K562 (cell line): ENCODE data around the gene CCDC13. TPM values are rescaled to one million over a fixed set of nuclear protein-coding genes. Genes with fewer than 3 reads are reported as not detected.

Source experiments
- ATAC-seq: fragments of 200-7000 bp; cut with Tn5 transposase; 3 replicates; pipeline ENCODE4 v1.9.1; 2020; ENCODE audit warnings: moderate library complexity
- BruUV-seq: library from RNA; stranded (reverse); fragments of 400-500 nt; replicated peaks from 2 replicates; lab custom pipeline; 2021; lab: Mats Ljungman, UMichigan
- CTCF ChIA-PET: fragments of 300-600 bp; formaldehyde crosslinking; extraction: SDS; loops from one replicate; lab custom pipeline; 2021; ENCODE audit warnings: low intra/inter-chr PET ratio; lab: Yijun Ruan, JAX
- POLR2A ChIA-PET: fragments of 300-600, 350-650 bp; sonication (Branson Sonifier 250); formaldehyde crosslinking; extraction: SDS; loops from one replicate; lab custom pipeline; 2021; ENCODE audit warnings: antibody characterized with exemption, inconsistent platforms; lab: Yijun Ruan, JAX
- DNase-seq, 4 experiments: peaks; one replicate each; pipeline versions ENCODE4 v3.0.0 to v3.0.0-alpha.2; 2011 to 2018; ENCODE audit warnings: low spot score in 3 of 4, mixed read lengths in 3 of 4; ENCODE audit errors: extremely low read depth in 1 of 4
- FAIRE-seq: peaks from 2 replicates; lab custom pipeline; 2011; peaks lifted over from hg19 to GRCh38; lab: Jason Lieb, UNC
- H2AFZ ChIP-seq: 2 replicates; pipeline ENCODE4 v1.6.0; 2011; ENCODE audit warnings: low read depth, low read length, control low read depth, inconsistent platforms
- H3K27ac ChIP-seq: fragments of 200-600 bp; 3 replicates; pipeline ENCODE4 v1.8.0; 2011; ENCODE audit warnings: low read depth, mild to moderate bottlenecking, control low read depth, inconsistent platforms, low read length, moderate library complexity, mixed read lengths; ENCODE audit errors: extremely low read depth
- H3K27me3 ChIP-seq, 2 experiments: fragments of 300-600 bp in 1 of 2; 2 replicates in 1 of 2; 3 replicates in 1 of 2; pipeline versions ENCODE4 v1.6.0 to v1.8.0; 2011; ENCODE audit warnings: inconsistent platforms in 2 of 2, low read length in 2 of 2, mild to moderate bottlenecking in 1 of 2, mixed read lengths in 1 of 2, moderate library complexity in 1 of 2; ENCODE audit not compliant: control insufficient read depth in 2 of 2, insufficient read depth in 2 of 2
- H3K36me3 ChIP-seq: fragments of 300-600 bp; 3 replicates; pipeline ENCODE4 v1.8.0; 2011; ENCODE audit warnings: mild to moderate bottlenecking, low read length, inconsistent platforms; ENCODE audit not compliant: control insufficient read depth, insufficient read depth
- H3K4me1 ChIP-seq, 2 experiments: fragments of 200-600 bp in 1 of 2; replicated peaks in 1 of 2; 2 replicates in 1 of 2; 3 replicates in 1 of 2; pipeline versions ENCODE4 v1.5.1 to v1.8.0; 2011; ENCODE audit warnings: inconsistent platforms in 2 of 2, low read length in 2 of 2, mild to moderate bottlenecking in 1 of 2, mixed read lengths in 1 of 2, moderate library complexity in 1 of 2; ENCODE audit not compliant: control insufficient read depth in 2 of 2, insufficient read depth in 2 of 2
- H3K4me2 ChIP-seq: 2 replicates; pipeline ENCODE4 v1.6.1; 2011; ENCODE audit warnings: low read length, control low read depth, inconsistent platforms, mixed read lengths; ENCODE audit not compliant: insufficient read depth
- H3K4me3 ChIP-seq: fragments of 200-600 bp; sonication (generic), shearing (Covaris generic); 2 replicates; pipeline ENCODE4 v1.5.1; 2016; ENCODE audit warnings: control low read depth, inconsistent platforms
- H3K79me2 ChIP-seq: fragments of 200-600 bp; 3 replicates; pipeline ENCODE4 v1.8.0; 2011; ENCODE audit warnings: low read length, inconsistent platforms; ENCODE audit not compliant: control insufficient read depth, insufficient read depth
- H3K9ac ChIP-seq, 2 experiments: 2 replicates each; pipeline versions ENCODE4 v1.6.0 to v1.6.1; 2011; ENCODE audit warnings: low read depth in 2 of 2, low read length in 2 of 2, control low read depth in 1 of 2, inconsistent platforms in 1 of 2, mild to moderate bottlenecking in 1 of 2, mixed read lengths in 1 of 2; ENCODE audit not compliant: insufficient read depth in 1 of 2
- H3K9me1 ChIP-seq: one replicate; pipeline ENCODE4 v1.6.0; 2011; ENCODE audit warnings: inconsistent platforms, mild to moderate bottlenecking, low read length, moderate library complexity; ENCODE audit not compliant: control insufficient read depth, insufficient read depth
- H3K9me3 ChIP-seq: replicated peaks from 2 replicates; pipeline ENCODE4 v1.5.1; 2011; ENCODE audit warnings: low read depth, low read length, inconsistent platforms; ENCODE audit not compliant: control insufficient read depth, insufficient read depth
- H4K20me1 ChIP-seq: replicated peaks from 2 replicates; pipeline ENCODE4 v1.6.1; 2011; ENCODE audit warnings: low read length, inconsistent platforms, mixed read lengths; ENCODE audit not compliant: control insufficient read depth, insufficient read depth
- BCL6 ChIP-seq: fragments of 250-450 bp; sonication (Bioruptor Pico); IDR thresholded peaks from 2 replicates; pipeline ENCODE4 v1.4.0; 2020
- CREBBP ChIP-seq: IDR thresholded peaks from one replicate; pipeline ENCODE4 v1.6.1; 2012; ENCODE audit warnings: low read depth, mild to moderate bottlenecking, control low read depth, inconsistent platforms, low read length
- CTBP1 ChIP-seq: fragments of 450-650 bp; IDR thresholded peaks from 2 replicates; pipeline ENCODE4 v1.6.1; 2016; ENCODE audit warnings: borderline replicate concordance
- HOXB6 ChIP-seq: fragments of 250-450 bp; sonication (Bioruptor Pico); IDR thresholded peaks from 2 replicates; pipeline ENCODE4 v1.5.1; 2022; ENCODE audit warnings: mild to moderate bottlenecking, borderline replicate concordance
- KDM4B ChIP-seq, 2 experiments: fragments of 450-650 bp in 1 of 2; sonication (generic) in 1 of 2; IDR thresholded peaks; 2 replicates each; pipeline ENCODE4 v1.6.1; 2016 to 2017; ENCODE audit warnings: borderline replicate concordance in 2 of 2, antibody characterized with exemption in 1 of 2, low read depth in 1 of 2, mild to moderate bottlenecking in 1 of 2
- KHSRP ChIP-seq: fragments of 450-650 bp; IDR thresholded peaks from 2 replicates; pipeline ENCODE4 v1.6.1; 2017
- NFRKB ChIP-seq: fragments of 450-650 bp; IDR thresholded peaks from 2 replicates; pipeline ENCODE4 v1.6.1; 2016; ENCODE audit warnings: low read depth
- RFX1 ChIP-seq: fragments of 450-650 bp; IDR thresholded peaks from 2 replicates; pipeline ENCODE4 v1.6.1; 2016; ENCODE audit warnings: mild to moderate bottlenecking, moderate library complexity
- SAFB2 ChIP-seq: fragments of 200-400 bp; formaldehyde crosslinking; IDR thresholded peaks from 2 replicates; pipeline ENCODE4 v1.6.1; 2018; ENCODE audit warnings: borderline replicate concordance, low read length, low read depth, moderate library complexity; ENCODE audit not compliant: severe bottlenecking
- ZNF143 ChIP-seq: sonication (generic); formaldehyde crosslinking; IDR thresholded peaks from 2 replicates; pipeline ENCODE4 v1.9.0; 2022; ENCODE audit warnings: mild to moderate bottlenecking, missing genetic modification reagents
- ZNF263 ChIP-seq: sonication (generic); formaldehyde crosslinking; IDR thresholded peaks from 2 replicates; pipeline ENCODE4 v1.8.0; 2022; ENCODE audit warnings: mild to moderate bottlenecking, missing genetic modification reagents, borderline replicate concordance
- ZNF408 ChIP-seq: fragments of 250-450 bp; sonication (Bioruptor Pico); IDR thresholded peaks from 2 replicates; pipeline ENCODE4 v1.4.0; 2020; ENCODE audit warnings: low read depth, mild to moderate bottlenecking, moderate library complexity
- ZNF778 ChIP-seq: fragments of 450-650 bp; formaldehyde crosslinking; IDR thresholded peaks from 2 replicates; pipeline ENCODE4 v1.4.0; 2020; ENCODE audit warnings: mild to moderate bottlenecking, moderate library complexity
- ZNF780A ChIP-seq: fragments of 250-450 bp; sonication (Bioruptor Pico); IDR thresholded peaks from 2 replicates; pipeline ENCODE4 v1.5.0; 2021; ENCODE audit warnings: mild to moderate bottlenecking
- ZNF830 ChIP-seq: fragments of 250-450 bp; sonication (Bioruptor Pico); IDR thresholded peaks from 2 replicates; pipeline ENCODE4 v1.5.0; 2021; ENCODE audit warnings: mild to moderate bottlenecking
- WGBS: fragments of 100-300 bp; shearing (Covaris generic); methylation state at CpG from one replicate; pipeline ENCODE4 v1.1.6; 2016; ENCODE audit warnings: low coverage, mixed read lengths; ENCODE audit not compliant: insufficient coverage; ENCODE audit errors: missing lambda C conversion rate; 5-methylcytosine and 5-hydroxymethylcytosine counted together
- in situ Hi-C: fragments of 300-500 bp; cut with MboI; formaldehyde crosslinking; loops from 4 replicates; pipeline ENCODE4 v1.15.0; 2018; ENCODE audit warnings: inconsistent platforms, mixed read lengths
- intact Hi-C: fragments of 100-400 bp; cut with micrococcal nuclease; formaldehyde crosslinking; loops from 2 replicates; pipeline ENCODE4 v1.14.2; 2022
- polyA plus RNA-seq, 8 experiments: library from polyadenylated mRNA; depleted of rRNA in 4 of 8; stranded (reverse) in 5 of 8; unstranded in 3 of 8; fragments of >200 nt; fragmentation: Nextera tagmentation in 2 of 8; fragmentation: Illumina TruSeq in 1 of 8; extraction: Ambion mirVana in 2 of 8; extraction: Trizol in 1 of 8; gene quantifications; 2 replicates each; pipeline versions ENCODE4 v1.2.1 to v1.2.3, GENCODE V29; 2011 to 2014; ENCODE audit warnings: inconsistent platforms in 1 of 8, missing spikeins in 1 of 8
- total RNA-seq, 7 experiments: library from RNA; depleted of rRNA in 6 of 7; stranded (reverse); fragments of >200 nt in 6 of 7; fragmentation: Illumina TruSeq in 2 of 7; extraction: Trizol in 2 of 7; gene quantifications; 2 replicates each; pipeline versions ENCODE4 v1.2.1 to v1.2.3, GENCODE V29; 2011 to 2021; ENCODE audit warnings: low replicate concordance in 1 of 7
- TF ChIP-seq, protein P1 (sequence below): fragments of 450-650 bp; IDR thresholded peaks from 2 replicates; pipeline ENCODE4 v1.6.1; 2016; ENCODE audit warnings: low read depth

Gene CCDC13
- total and polyA plus RNA-seq, 9 of the 15 experiments (the other 6 are each of a cell fraction or from before 2014, with no cell fraction given): 0.20 to 0.70 (median 0.48) TPM; not detected in 2

DNA sequence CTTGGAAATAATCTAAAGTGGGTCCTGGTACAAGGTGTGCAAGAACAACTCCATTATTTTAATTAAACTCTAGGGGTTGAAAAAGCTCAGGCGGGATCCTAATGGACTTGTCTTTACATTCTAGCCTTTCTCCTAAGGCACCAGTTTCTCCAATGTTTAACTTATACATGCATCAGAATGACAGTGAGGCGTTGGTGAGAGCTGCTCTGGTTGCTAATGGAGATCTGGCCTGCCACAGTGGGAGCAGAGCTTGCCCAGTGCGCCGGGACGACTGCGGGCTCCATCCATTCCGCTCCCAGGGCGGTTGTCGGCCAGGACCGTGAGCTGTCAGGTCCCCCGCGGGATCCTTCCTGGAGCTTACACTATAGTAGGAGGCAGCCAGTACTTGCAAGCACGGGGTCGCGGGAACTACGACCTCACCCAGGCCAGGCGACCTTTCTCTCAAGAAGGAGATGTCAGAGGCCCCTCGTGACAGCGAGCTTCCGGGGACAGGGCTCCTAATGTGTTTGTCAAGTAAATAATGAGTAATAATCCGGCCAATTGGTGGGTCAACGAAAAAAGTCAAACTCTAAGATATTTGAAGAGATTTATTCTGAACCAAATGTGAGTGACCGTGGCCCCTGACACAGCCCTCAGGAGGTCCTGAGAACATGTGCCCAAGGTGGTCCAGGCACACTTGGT, 32.2 kb upstream of the CCDC13 start:
- no peaks in the 10 kb centered on the region for H3K9me3 ChIP-seq
- no peak for FAIRE-seq
- peak overlapping the region; percentile 95 for H2AFZ ChIP-seq
- POLR2A ChIA-PET: interaction anchor here (0.7 to 3.0 kb wide), 9 partner anchors 9 to 175 kb away, joined by 3 to 19 read pairs (median 4); no protein-coding TSS in a partner anchor
- H3K4me3 ChIP-seq: peak overlapping the region; percentile 75
- H3K9ac ChIP-seq: peak overlapping the region; percentile 87 to 90
- no peaks in the 10 kb centered on the region for H4K20me1 ChIP-seq
- BruUV-seq: no TSS peak
- H3K27ac ChIP-seq: peak overlapping the region; percentile 83
- peaks cover 16 to 26% of the 10 kb centered on the region in 2 experiments; a peak in 4 of 5 replicates for H3K4me1 ChIP-seq
- no peaks in the 10 kb centered on the region for H3K27me3 ChIP-seq
- no peaks in the 10 kb centered on the region for H3K9me1 ChIP-seq
- peaks cover 19% of the 10 kb centered on the region; the same call in 2 of the 3 replicates for H3K36me3 ChIP-seq
- DNase-seq: peak; percentile 31 to 67 (median 38)
- CTCF ChIA-PET: no interaction called here
- WGBS: 33% methylated on average over 23 of the region's 23 CpGs
- intact Hi-C loops: no loop called here
- ATAC-seq: peak; percentile 4; the same call in 2 of the 3 replicates
- H3K4me2 ChIP-seq: peak overlapping the region; percentile 88
- in situ Hi-C loops: no loop called here
- H3K79me2 ChIP-seq: peaks cover 41% of the 10 kb centered on the region
- no peak for TF ChIP-seq ZNF830 (CRISPR knock-in tag)
- no peak for TF ChIP-seq HOXB6 (CRISPR knock-in tag)
- no peak for TF ChIP-seq ZNF408
- no peak for TF ChIP-seq BCL6
- peak; percentile 65 for TF ChIP-seq RFX1
- no peak for TF ChIP-seq SAFB2
- TF ChIP-seq KHSRP: no peak
- TF ChIP-seq CREBBP: no peak
- no peak for TF ChIP-seq ZNF143 (CRISPR knock-in tag)
- no peak for TF ChIP-seq NFRKB
- 0 out of 2 replicates have a peak, but pooled peaks have one; percentile 40 for TF ChIP-seq ZNF263
- no peak for TF ChIP-seq KDM4B (IDR thresholded peaks at IDR 0.05; ENCODE audit: borderline replicate concordance in 2 of 2, low read depth in 1 of 2)
- 0 out of 2 replicates have a peak, but pooled peaks have one; percentile 13 for TF ChIP-seq CTBP1
- no peak for TF ChIP-seq ZNF778 (CRISPR knock-in tag)
- no peak for TF ChIP-seq ZNF780A (CRISPR knock-in tag)
- TF ChIP-seq, protein P1, sequence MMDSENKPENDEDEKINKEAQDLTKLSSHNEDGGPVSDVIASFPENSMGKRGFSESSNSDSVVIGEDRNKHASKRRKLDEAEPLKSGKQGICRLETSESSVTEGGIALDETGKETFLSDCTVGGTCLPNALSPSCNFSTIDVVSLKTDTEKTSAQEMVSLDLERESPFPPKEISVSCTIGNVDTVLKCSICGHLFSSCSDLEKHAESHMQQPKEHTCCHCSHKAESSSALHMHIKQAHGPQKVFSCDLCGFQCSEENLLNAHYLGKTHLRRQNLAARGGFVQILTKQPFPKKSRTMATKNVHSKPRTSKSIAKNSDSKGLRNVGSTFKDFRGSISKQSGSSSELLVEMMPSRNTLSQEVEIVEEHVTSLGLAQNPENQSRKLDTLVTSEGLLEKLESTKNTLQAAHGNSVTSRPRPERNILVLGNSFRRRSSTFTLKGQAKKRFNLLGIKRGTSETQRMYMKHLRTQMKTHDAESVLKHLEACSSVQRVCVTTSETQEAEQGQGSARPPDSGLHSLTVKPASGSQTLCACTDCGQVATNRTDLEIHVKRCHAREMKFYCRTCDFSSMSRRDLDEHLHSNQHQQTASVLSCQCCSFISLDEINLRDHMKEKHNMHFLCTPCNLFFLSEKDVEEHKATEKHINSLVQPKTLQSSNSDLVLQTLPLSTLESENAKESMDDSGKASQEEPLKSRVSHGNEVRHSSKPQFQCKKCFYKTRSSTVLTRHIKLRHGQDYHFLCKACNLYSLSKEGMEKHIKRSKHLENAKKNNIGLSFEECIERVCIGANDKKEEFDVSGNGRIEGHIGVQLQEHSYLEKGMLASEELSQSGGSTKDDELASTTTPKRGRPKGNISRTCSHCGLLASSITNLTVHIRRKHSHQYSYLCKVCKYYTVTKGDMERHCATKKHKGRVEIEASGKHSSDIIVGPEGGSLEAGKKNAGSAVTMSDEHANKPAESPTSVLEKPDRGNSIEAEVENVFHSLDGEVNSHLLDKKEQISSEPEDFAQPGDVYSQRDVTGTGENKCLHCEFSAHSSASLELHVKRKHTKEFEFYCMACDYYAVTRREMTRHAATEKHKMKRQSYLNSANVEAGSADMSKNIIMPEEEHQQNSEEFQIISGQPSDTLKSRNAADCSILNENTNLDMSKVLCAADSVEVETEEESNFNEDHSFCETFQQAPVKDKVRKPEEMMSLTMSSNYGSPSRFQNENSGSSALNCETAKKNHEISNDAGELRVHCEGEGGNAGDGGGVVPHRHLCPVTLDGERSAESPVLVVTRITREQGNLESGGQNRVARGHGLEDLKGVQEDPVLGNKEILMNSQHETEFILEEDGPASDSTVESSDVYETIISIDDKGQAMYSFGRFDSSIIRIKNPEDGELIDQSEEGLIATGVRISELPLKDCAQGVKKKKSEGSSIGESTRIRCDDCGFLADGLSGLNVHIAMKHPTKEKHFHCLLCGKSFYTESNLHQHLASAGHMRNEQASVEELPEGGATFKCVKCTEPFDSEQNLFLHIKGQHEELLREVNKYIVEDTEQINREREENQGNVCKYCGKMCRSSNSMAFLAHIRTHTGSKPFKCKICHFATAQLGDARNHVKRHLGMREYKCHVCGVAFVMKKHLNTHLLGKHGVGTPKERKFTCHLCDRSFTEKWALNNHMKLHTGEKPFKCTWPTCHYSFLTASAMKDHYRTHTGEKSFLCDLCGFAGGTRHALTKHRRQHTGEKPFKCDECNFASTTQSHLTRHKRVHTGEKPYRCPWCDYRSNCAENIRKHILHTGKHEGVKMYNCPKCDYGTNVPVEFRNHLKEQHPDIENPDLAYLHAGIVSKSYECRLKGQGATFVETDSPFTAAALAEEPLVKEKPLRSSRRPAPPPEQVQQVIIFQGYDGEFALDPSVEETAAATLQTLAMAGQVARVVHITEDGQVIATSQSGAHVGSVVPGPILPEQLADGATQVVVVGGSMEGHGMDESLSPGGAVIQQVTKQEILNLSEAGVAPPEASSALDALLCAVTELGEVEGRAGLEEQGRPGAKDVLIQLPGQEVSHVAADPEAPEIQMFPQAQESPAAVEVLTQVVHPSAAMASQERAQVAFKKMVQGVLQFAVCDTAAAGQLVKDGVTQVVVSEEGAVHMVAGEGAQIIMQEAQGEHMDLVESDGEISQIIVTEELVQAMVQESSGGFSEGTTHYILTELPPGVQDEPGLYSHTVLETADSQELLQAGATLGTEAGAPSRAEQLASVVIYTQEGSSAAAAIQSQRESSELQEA: no peak
